BE2C (cell line): ENCODE data around the gene LRRC7.
"Not testable (repeated sequence)": the region's sequence is repeated elsewhere in the genome, so short reads cannot be mapped to it uniquely, and the experiment has no call there.

Source experiments
- DNase-seq: peaks from one replicate; pipeline ENCODE4 v3.0.0-alpha.2; 2020
- H3K27me3 ChIP-seq: fragments of 250-450 bp; sonication (Bioruptor Pico); 2 replicates; pipeline ENCODE4 v1.5.1; 2020; ENCODE audit warnings: mild to moderate bottlenecking
- H3K36me3 ChIP-seq: fragments of 250-450 bp; sonication (Bioruptor Pico); 2 replicates; pipeline ENCODE4 v1.5.1; 2020; ENCODE audit warnings: mild to moderate bottlenecking
- H3K4me1 ChIP-seq: fragments of 250-450 bp; sonication (Bioruptor Pico); 2 replicates; pipeline ENCODE4 v1.5.1; 2020
- H3K4me3 ChIP-seq: 2 replicates; pipeline ENCODE4 v1.5.1; 2011; ENCODE audit warnings: low read depth, low read length
- H3K9me3 ChIP-seq: fragments of 250-450 bp; sonication (Bioruptor Pico); 2 replicates; pipeline ENCODE4 v1.5.1; 2020
- CTCF ChIP-seq: IDR thresholded peaks from 2 replicates; pipeline ENCODE4 v1.5.1; 2012; ENCODE audit warnings: mild to moderate bottlenecking, low read depth, low read length

Gene LRRC7

GRCh38 chr1:70038025-70038424 lies 470.3 kb downstream of the LRRC7 start:
- Histone ChIP-seq H3K4me3 (no peak overlapping the region), H3K4me1 (no peaks in the 10 kb centered on the region), H3K27me3 (no peaks in the 10 kb centered on the region), H3K36me3 (no peaks in the 10 kb centered on the region), H3K9me3 (no peaks in the 10 kb centered on the region)
- TF ChIP-seq CTCF = no peak
- DNase-seq = no peak

- H3K4me1 ChIP-seq = no peaks in the 10 kb centered on the region
- H3K36me3 ChIP-seq = no peaks in the 10 kb centered on the region
- H3K4me3 ChIP-seq = no peak overlapping the region
- no peak for TF ChIP-seq CTCF
- no peaks in the 10 kb centered on the region for H3K9me3 ChIP-seq
- no peak for DNase-seq
- H3K27me3 ChIP-seq = no peaks in the 10 kb centered on the region
Measured at GRCh38 chr1:70039485-70039884, 471.8 kb downstream of the LRRC7 start.

- Histone ChIP-seq H3K27me3 (no peaks in the 10 kb centered on the region), H3K9me3 (no peaks in the 10 kb centered on the region), H3K36me3 (no peaks in the 10 kb centered on the region), H3K4me1 (no peaks in the 10 kb centered on the region), H3K4me3 (no peak overlapping the region)
- TF ChIP-seq CTCF = no peak
- no peak for DNase-seq
Measured at GRCh38 chr1:70041317-70042045, 473.8 kb downstream of the LRRC7 start.

- Histone ChIP-seq H3K9me3 (no peaks in the 10 kb centered on the region), H3K4me3 (no peak overlapping the region), H3K27me3 (no peaks in the 10 kb centered on the region), H3K4me1 (no peaks in the 10 kb centered on the region), H3K36me3 (no peaks in the 10 kb centered on the region)
- TF ChIP-seq CTCF = no peak
- no peak for DNase-seq
Measured at GRCh38 chr1:70042090-70042731, 474.5 kb downstream of the LRRC7 start.

GRCh38 chr1:70043804-70044203 lies 476.1 kb downstream of the LRRC7 start:
- TF ChIP-seq CTCF = no peak
- no peaks in the 10 kb centered on the region for H3K4me1 ChIP-seq
- no peaks in the 10 kb centered on the region for H3K9me3 ChIP-seq
- H3K36me3 ChIP-seq = no peaks in the 10 kb centered on the region
- DNase-seq = no peak
- no peaks in the 10 kb centered on the region for H3K27me3 ChIP-seq
- H3K4me3 ChIP-seq = no peak overlapping the region

GRCh38 chr1:70044832-70045231 lies 477.1 kb downstream of the LRRC7 start:
- H3K4me3 ChIP-seq = no peak overlapping the region
- H3K36me3 ChIP-seq = no peaks in the 10 kb centered on the region
- no peak for TF ChIP-seq CTCF
- no peaks in the 10 kb centered on the region for H3K9me3 ChIP-seq
- H3K4me1 ChIP-seq = no peaks in the 10 kb centered on the region
- DNase-seq = no peak
- H3K27me3 ChIP-seq = no peaks in the 10 kb centered on the region

GRCh38 chr1:70045581-70045980 lies 477.9 kb downstream of the LRRC7 start:
- H3K4me3 ChIP-seq, H3K36me3 ChIP-seq, H3K27me3 ChIP-seq, H3K9me3 ChIP-seq, H3K4me1 ChIP-seq, DNase-seq: not testable (repeated sequence)
